ENCODE data around the gene HMGN2. TPM values are rescaled to one million over a fixed set of nuclear protein-coding genes. Genes with fewer than 3 reads are reported as not detected.

HMGN2 gene
- total and polyA plus RNA-seq, 10 of the 15 experiments (the other 5 are each of a cell fraction or from before 2014, with no cell fraction given) = 249 to 2,682 (median 694) TPM

- TF ChIP-seq MTA2 (IDR thresholded peaks at IDR 0.05; ENCODE audit: low read depth) (peak; percentile 46; the same call in 1 of the 2 replicates), SPI1 (IDR thresholded peaks at IDR 0.05; ENCODE audit: borderline replicate concordance, insufficient read depth, low read depth, low read length) (peak; percentile 83), NFYB (IDR thresholded peaks at IDR 0.05; ENCODE audit: insufficient read depth, low read depth, low read length) (no peak), YY1 (IDR thresholded peaks at IDR 0.05; ENCODE audit: low read depth, low read length) (0 out of 2 replicates have a peak, but pooled peaks have one; percentile 37), EGR1 (IDR thresholded peaks at IDR 0.05; ENCODE audit: borderline replicate concordance in 1 of 2, low read depth in 2 of 2, low read length in 2 of 2) (no peak), PRDM15 (CRISPR knock-in tag; IDR thresholded peaks at IDR 0.05) (no peak), POLR2AphosphoS5 (IDR thresholded peaks at IDR 0.05; ENCODE audit: low read length) (peak; percentile 92), E2F8 (IDR thresholded peaks at IDR 0.05; ENCODE audit: low read depth, partially characterized antibody) (peak; percentile 84), FOXM1 (IDR thresholded peaks at IDR 0.05; ENCODE audit: low read depth, low read length) (no peak), RUNX3 (IDR thresholded peaks at IDR 0.05; ENCODE audit: low read length) (peak; percentile 41; the same call in 1 of the 2 replicates), BCL3 (IDR thresholded peaks at IDR 0.05; ENCODE audit: borderline replicate concordance, insufficient read depth, low read depth, low read length, poor library complexity, severe bottlenecking) (no peak), ESRRA (IDR thresholded peaks at IDR 0.05; ENCODE audit: low read length) (no peak), ETV6 (conservative IDR thresholded peaks at IDR 0.05 in 1 of 2, IDR thresholded peaks at IDR 0.05 in 1 of 2; ENCODE audit: borderline replicate concordance in 1 of 2, low read depth in 1 of 2) (no peak), DPF2 (IDR thresholded peaks at IDR 0.05) (0 out of 2 replicates have a peak, but pooled peaks have one; percentile 28), FOXK2 (IDR thresholded peaks at IDR 0.05) (peak; percentile 56), SIN3A (IDR thresholded peaks at IDR 0.05; ENCODE audit: low read depth, low read length) (peak; percentile 84; the same call in 1 of the 2 replicates), CBFB (IDR thresholded peaks at IDR 0.05; ENCODE audit: low read depth) (peak; percentile 39; the same call in 1 of the 2 replicates), ATF7 (IDR thresholded peaks at IDR 0.05; ENCODE audit: low read depth) (peak; percentile 92), KAT2A (conservative IDR thresholded peaks at IDR 0.05; ENCODE audit: control insufficient read depth, low read depth, low read length) (no peak), PAX5 (IDR thresholded peaks at IDR 0.05; ENCODE audit: borderline replicate concordance, low read depth, low read length) (0 out of 2 replicates have a peak, but pooled peaks have one; percentile 28), TAF1 (IDR thresholded peaks at IDR 0.05; ENCODE audit: borderline replicate concordance, low read depth, low read length) (peak; percentile 9), GABPA (IDR thresholded peaks at IDR 0.05; ENCODE audit: low read depth) (no peak), ZNF217 (IDR thresholded peaks at IDR 0.05) (no peak)
Measured at GRCh38 chr1:26431979-26432695, 40.1 kb upstream of the HMGN2 start, which contains the start of gene DHDDS (continued).
